Mucosa of rectum (tissue), 2 donors: ENCODE data around the gene KRT73.

Experiments
- H3K27ac ChIP-seq, 2 donors: one replicate each; pipeline ENCODE4 v1.7.0; 2013; ENCODE audit warnings: inconsistent platforms in 2 of 2, low read depth in 2 of 2, low read length in 2 of 2
- H3K27me3 ChIP-seq, 2 donors: one replicate each; pipeline ENCODE4 v1.7.0; 2013; ENCODE audit warnings: low read length in 2 of 2; ENCODE audit not compliant: control insufficient read depth in 2 of 2, insufficient read depth in 2 of 2
- H3K36me3 ChIP-seq, 2 donors: one replicate each; pipeline ENCODE4 v1.7.0; 2013; ENCODE audit warnings: low read length in 2 of 2; ENCODE audit not compliant: control insufficient read depth in 2 of 2, insufficient read depth in 2 of 2
- H3K4me1 ChIP-seq, 2 donors: one replicate each; pipeline ENCODE4 v1.7.0; 2013; ENCODE audit warnings: low read length in 2 of 2, mild to moderate bottlenecking in 1 of 2; ENCODE audit not compliant: control insufficient read depth in 2 of 2, insufficient read depth in 2 of 2
- H3K4me3 ChIP-seq, 2 donors: one replicate each; pipeline ENCODE4 v1.7.0; 2013; ENCODE audit warnings: low read length in 2 of 2
- H3K9ac ChIP-seq, 2 donors: one replicate each; pipeline ENCODE4 v1.7.0; 2013; ENCODE audit warnings: low read length in 2 of 2, low read depth in 1 of 2, mild to moderate bottlenecking in 1 of 2
- H3K9me3 ChIP-seq, 2 donors: one replicate each; pipeline ENCODE4 v1.7.0; 2013; ENCODE audit warnings: low read length in 2 of 2; ENCODE audit not compliant: control insufficient read depth in 2 of 2
- donor health status: healthy.
- donor health status: Normal muscosa, but diverticular disease.

Gene KRT73

DNA sequence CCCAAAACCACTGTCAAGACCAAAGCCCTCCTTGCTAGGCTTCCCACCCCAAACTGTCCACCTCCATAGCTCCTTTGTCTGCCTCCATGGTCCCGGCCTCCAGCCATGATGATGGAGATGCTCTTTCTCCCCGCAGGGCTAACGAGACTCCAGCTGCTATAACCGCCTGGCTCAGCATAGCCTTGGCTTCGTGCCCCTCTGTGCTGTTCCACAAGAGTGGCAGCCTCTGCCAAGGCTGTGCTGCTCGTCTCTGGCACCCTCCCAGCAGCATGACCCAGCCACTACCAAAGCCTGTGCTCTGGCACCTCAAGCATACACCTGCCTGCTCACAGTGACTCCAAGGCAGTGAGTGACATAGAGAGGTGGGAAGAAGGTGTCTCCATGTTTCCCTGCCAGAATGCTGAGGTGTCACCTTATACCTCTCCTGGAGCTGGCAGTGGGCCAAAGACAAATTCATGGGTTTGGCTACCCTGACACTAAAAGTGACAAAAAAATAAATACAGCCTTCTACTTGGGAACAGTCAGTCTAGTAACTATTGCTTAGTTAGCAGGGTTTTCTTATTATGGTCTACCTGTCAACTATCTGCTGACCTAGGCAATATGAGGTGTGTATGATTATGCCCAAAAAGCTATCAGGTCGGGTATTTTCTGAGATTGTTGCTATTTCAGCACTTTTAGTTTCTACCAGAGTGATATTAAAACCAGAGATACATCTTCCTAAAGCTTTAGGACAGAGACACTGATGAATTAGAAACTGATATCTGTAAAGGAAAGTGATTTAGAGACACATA is 16.1 kb upstream of the KRT73 start:
- Histone ChIP-seq H3K36me3 (no peaks in the 10 kb centered on the region), H3K9me3 (no peaks in the 10 kb centered on the region), H3K27me3 (peaks cover 0 to 4% of the 10 kb centered on the region in 2 donors), H3K4me1 (no peaks in the 10 kb centered on the region), H3K4me3 (no peak overlapping the region), H3K9ac (no peak overlapping the region), H3K27ac (no peak overlapping the region)

DNA sequence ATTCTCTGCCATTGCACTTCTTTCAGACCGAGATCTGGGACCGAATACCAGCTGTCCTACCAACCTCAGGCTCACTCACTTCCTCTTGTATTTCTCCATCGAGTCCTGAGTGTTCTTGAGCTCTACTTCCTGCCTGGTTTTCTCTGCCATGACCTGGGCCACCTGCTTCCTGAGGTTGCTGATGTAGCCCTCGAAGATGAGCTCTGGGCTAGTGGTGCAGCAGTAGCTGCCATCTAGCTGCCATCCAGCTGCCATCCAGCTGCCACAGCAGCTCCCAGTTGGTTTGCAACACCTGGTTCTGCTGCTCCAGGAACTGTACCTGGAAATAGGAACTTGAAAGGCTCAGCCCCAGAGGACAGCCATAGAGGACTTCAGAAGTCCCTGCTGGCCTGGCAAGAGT is 15.0 kb upstream of the KRT73 start:
- peaks cover 0 to 4% of the 10 kb centered on the region in 2 donors for H3K27me3 ChIP-seq
- no peaks in the 10 kb centered on the region for H3K36me3 ChIP-seq
- H3K9me3 ChIP-seq, result no peaks in the 10 kb centered on the region
- no peaks in the 10 kb centered on the region for H3K4me1 ChIP-seq
- no peak overlapping the region for H3K9ac ChIP-seq
- H3K4me3 ChIP-seq, result no peak overlapping the region
- no peak overlapping the region for H3K27ac ChIP-seq

DNA sequence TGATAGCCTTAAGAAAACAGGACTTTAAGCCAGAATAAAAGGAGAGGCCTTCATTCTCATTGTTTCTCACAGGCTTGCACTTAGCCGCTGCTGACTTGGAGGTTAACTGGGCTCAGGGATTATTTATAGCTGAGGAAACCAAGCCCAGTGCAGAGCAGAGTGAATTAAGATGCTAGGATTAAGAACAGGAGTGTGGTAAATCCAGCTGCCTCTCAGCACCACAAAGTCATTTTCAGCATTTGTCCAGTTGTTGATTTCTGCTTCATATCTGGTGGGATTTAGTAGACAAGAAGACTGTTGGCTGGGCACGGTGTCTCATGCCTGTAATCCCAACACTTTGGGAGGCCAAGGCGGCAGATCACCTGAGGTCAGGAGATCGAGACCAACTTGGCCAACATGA is 14.3 kb upstream of the KRT73 start:
- Histone ChIP-seq H3K27me3 (peaks cover 0 to 4% of the 10 kb centered on the region in 2 donors), H3K27ac (no peak overlapping the region), H3K9ac (no peak overlapping the region), H3K4me1 (no peaks in the 10 kb centered on the region), H3K4me3 (no peak overlapping the region), H3K9me3 (no peaks in the 10 kb centered on the region), H3K36me3 (no peaks in the 10 kb centered on the region)

DNA sequence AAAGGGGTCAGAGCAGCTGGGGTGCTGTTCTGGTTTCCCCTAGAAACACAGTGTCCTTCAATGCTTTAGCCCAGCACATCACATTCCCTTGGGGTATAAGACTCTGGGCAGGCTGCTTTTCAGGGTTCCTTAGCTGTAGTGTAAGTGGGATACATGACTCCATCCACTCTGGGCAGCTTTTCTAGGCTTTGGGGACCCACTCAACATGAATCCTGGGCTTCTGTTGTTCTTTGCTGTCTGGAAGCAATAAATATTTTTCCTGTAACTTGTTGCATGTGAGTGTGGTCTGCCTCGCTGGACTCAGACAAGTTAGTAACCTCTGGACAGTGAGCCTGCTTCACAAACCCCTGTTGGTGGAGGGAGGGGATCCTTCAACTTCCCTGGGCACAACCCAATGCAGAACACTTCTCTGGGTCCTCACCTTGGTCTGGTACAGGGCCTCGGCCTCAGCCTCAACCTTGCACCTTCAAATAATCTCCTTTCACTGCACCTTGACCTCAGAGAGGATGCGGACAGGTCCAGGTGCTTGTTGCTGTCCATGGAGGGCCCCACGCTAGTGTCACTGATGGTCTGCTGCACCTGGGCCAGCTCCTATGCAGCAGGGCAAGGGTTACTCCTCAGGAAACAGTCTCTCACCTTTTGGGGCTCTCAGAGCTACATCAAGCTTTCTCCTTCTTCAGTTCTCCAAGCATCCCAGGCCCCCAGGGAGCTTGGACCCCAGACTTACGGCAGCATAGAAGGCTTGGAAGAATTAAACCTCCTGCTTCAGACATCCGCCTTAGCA is 13.5 kb upstream of the KRT73 start:
- Histone ChIP-seq H3K4me3 (no peak overlapping the region), H3K9me3 (no peaks in the 10 kb centered on the region), H3K27ac (no peak overlapping the region), H3K4me1 (no peaks in the 10 kb centered on the region), H3K27me3 (peaks cover 0 to 4% of the 10 kb centered on the region in 2 donors), H3K36me3 (no peaks in the 10 kb centered on the region), H3K9ac (no peak overlapping the region)

DNA sequence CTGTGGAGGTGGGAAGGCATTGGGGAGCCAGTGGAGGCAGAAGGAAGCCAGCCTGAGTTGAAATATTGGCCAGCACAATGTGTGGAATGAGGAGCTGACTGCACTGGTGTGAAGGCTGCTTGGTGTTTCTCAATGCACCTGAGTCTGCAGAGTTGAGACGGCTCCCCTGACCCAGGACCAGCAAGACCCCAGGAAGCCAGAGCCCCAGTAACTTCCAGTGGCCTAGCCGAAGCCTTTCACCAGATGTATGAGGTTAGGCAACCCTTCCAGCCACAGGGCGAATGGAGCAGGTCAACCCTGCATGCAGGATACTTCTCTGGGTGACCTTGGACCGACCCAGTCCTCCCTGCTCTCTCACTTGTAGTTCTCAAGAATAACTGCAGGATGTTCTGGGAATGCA is 12.9 kb upstream of the KRT73 start:
- Histone ChIP-seq H3K27me3 (peaks cover 3 to 4% of the 10 kb centered on the region in 2 donors), H3K9me3 (no peaks in the 10 kb centered on the region), H3K9ac (no peak overlapping the region)

DNA sequence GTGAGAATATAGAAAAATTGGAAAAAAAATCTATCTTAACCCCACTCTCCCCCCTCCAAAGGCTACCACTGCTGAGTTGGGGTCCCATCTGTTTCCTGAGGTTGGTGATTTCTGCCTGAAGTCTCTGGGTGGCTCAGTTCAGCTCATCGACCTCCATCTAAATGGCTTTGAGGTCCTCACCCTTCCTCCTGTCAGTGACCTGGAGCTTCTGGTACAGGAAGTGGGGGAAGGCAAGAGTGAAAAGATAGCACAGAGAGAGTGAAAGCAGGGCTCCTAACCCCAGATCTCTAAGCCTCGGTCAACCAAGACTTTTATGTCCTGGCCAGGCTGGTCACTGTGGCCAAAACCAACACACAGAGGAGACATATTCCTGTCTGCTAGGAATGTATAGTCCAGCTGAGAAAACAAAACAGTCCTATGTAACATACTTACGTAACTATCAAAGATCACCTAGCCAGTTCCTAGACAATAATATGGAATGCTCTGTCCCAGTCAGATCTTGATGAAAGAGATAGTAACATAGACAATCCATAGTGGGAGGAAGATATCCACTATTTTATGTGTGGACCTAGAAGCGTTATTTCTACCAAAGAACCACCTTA is 12.3 kb upstream of the KRT73 start:
- H3K36me3 ChIP-seq, result no peaks in the 10 kb centered on the region
- H3K9ac ChIP-seq, result no peak overlapping the region
- H3K27ac ChIP-seq, result no peak overlapping the region
- no peaks in the 10 kb centered on the region for H3K9me3 ChIP-seq
- no peaks in the 10 kb centered on the region for H3K4me1 ChIP-seq
- peaks cover 3 to 4% of the 10 kb centered on the region in 2 donors for H3K27me3 ChIP-seq
- no peak overlapping the region for H3K4me3 ChIP-seq

More for the DNA sequence above, 12.9 kb upstream of the KRT73 start:
- no peaks in the 10 kb centered on the region for H3K36me3 ChIP-seq
- H3K4me1 ChIP-seq, result no peaks in the 10 kb centered on the region
- H3K4me3 ChIP-seq, result no peak overlapping the region
- H3K27ac ChIP-seq, result no peak overlapping the region

DNA sequence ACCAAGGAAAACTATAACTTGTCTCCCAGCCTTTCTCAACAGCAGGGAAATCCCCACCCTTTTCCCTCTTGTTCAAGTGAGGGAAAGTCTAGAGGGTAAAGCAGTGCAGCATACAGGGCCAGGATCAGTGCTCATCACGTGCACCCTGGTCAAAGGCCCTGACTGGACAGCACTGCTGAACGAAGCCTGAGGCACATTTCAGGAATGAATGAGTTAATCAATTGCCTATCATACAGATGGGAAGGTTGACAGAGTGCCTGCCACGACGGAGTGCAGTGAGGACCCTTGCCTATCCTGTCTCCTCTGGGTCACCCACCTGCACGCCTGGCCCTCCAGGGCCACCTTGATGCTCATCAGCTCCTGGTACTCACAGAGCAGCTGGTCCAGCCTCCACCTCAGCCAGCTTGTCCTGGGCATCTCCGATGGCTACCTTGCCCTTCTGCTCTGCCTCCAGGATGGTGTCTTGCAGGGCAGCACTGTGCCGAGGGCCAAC is 11.7 kb upstream of the KRT73 start:
- peaks cover 3 to 4% of the 10 kb centered on the region in 2 donors for H3K27me3 ChIP-seq
- H3K4me3 ChIP-seq, result no peak overlapping the region
- no peaks in the 10 kb centered on the region for H3K9me3 ChIP-seq
- no peak overlapping the region for H3K9ac ChIP-seq
- no peaks in the 10 kb centered on the region for H3K36me3 ChIP-seq
- no peaks in the 10 kb centered on the region for H3K4me1 ChIP-seq
- no peak overlapping the region for H3K27ac ChIP-seq

DNA sequence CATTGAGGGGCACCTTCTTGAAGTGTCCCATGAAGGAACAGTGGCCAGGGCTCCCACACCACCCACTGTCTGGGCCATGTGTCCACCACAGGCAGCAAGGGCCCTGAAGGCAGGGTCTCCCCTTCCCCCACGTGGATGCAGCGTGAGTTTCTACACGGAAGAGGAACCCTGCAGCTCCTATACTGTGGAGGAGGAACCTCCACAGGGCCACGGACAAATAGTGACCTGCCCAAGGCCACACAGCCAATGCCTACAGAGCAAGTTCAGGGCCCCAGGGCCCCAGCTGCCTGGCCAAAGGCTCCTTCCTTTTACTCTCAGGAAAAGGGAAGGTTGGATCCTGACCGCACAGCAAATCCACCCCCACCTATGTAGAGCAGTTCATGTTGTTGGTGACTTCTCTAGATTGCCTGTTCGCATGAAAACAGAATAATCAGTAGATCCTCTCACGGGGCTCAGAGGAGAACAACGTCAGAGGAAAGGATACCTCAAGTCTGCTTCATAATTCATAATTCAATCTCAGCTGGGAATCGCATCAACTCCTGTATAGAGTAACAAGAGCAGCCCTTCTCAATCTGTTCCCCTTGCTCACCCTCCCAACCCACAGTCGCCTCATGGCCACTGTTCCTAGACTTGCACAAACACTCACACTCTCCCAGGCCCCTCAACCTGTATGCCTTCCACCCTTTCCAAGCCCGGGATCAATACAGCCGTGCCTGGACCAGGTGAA is 11.1 kb upstream of the KRT73 start:
- Histone ChIP-seq H3K9ac (no peak overlapping the region), H3K9me3 (no peaks in the 10 kb centered on the region), H3K27ac (no peak overlapping the region), H3K27me3 (peaks cover 3 to 4% of the 10 kb centered on the region in 2 donors), H3K36me3 (no peaks in the 10 kb centered on the region), H3K4me3 (no peak overlapping the region), H3K4me1 (no peaks in the 10 kb centered on the region)

DNA sequence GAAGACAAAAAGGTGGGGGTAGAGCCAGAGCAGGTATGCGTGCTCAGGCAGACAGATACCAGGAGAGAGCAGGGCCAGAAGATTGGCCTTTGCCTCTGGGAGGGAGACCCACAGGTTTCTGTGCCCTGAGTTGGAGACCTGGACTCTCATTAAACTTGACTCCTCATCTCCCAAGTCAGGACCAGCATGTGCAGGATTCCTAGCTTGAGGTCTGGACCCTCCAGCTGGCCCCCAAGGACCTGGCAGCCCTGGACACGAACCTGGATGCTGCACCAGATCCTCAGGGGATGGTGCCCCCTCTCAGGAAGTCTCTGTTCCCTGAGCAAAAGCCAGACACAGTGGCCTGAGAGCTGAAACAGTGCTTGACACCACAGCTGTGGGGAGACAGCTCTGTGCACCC is 10.5 kb upstream of the KRT73 start:
- Histone ChIP-seq H3K27ac (no peak overlapping the region), H3K9me3 (no peaks in the 10 kb centered on the region), H3K4me3 (no peak overlapping the region), H3K27me3 (peaks cover 0 to 3% of the 10 kb centered on the region in 2 donors), H3K4me1 (no peaks in the 10 kb centered on the region), H3K9ac (no peak overlapping the region), H3K36me3 (no peaks in the 10 kb centered on the region)
